Activated T-helper 1 cell treated with anti-CD3 and anti-CD28 coated beads, Interleukin-12 subunit alpha, Interleukin-12 subunit beta, Interleukin-2, Interleukin-4 antibody, amounts not matched to agents 30 ng/mL and 10 ng/mL and 1 ng/mL, durations not matched to agents 14 hours and 24 hours and 36 hours (primary cell): ENCODE results near the gene MLYCD. TPM values are rescaled to one million over a fixed set of nuclear protein-coding genes. Genes with fewer than 3 reads are reported as not detected.

Experiments
- DNase-seq: peaks from one replicate; pipeline ENCODE4 v3.0.0; 2021; ENCODE audit warnings: low spot score
- H3K27ac Mint-ChIP-seq: one replicate; pipeline ENCODE4 v1.8.0; 2021; ENCODE audit warnings: mild to moderate bottlenecking, mixed read lengths
- H3K27me3 Mint-ChIP-seq: one replicate; pipeline ENCODE4 v1.8.0; 2022; ENCODE audit warnings: mild to moderate bottlenecking, moderate library complexity, mixed read lengths; ENCODE audit not compliant: insufficient read depth
- H3K36me3 Mint-ChIP-seq: one replicate; pipeline ENCODE4 v1.8.0; 2021; ENCODE audit warnings: low read depth, mixed read lengths
- H3K4me1 Mint-ChIP-seq: one replicate; pipeline ENCODE4 v1.8.0; 2021; ENCODE audit warnings: low read depth, mixed read lengths
- H3K4me3 Mint-ChIP-seq: one replicate; pipeline ENCODE4 v1.8.0; 2021; ENCODE audit warnings: mild to moderate bottlenecking, moderate library complexity, mixed read lengths
- H3K9me3 Mint-ChIP-seq: one replicate; pipeline ENCODE4 v1.8.0; 2021; ENCODE audit warnings: mixed read lengths
- intact Hi-C: fragments of 100-400 bp; cut with micrococcal nuclease; formaldehyde crosslinking; loops from one replicate; pipeline ENCODE4 v1.15.1; 2024
- total RNA-seq: library from RNA; stranded (reverse); gene quantifications from 2 replicates; pipeline ENCODE4 v1.2.3, GENCODE V29; 2022

MLYCD gene
- total RNA-seq, 1 donor from 2014 or later: 5.0 TPM

DNA sequence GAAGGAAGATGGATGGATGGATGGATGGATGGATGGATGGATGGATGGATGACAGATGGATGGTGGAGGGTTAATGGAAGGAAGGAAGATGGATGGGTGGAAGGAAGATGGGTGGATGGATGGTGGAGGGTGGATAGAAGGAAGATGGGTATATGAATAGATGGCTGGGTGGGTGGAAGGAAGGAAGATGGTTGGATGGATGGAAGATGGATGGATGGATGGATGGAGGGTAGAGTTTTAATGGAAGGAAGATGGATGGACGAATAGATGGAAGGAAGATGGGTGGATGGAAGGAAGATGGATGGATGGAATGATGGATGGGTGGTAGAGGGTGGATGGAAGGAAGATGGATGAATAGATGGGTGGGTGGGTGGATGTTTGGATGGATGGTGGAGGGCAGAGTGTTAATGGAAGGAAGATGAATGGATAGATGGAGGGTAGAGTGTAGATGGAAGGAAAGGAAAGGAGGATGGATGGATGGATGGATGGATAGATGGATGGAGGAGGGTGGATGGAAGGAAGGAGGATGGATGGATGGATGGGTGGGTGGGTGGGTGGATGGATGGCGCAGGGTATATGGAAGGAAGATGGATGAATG, 22.1 kb downstream of the MLYCD start:
- no peak overlapping the region for H3K4me3 Mint-ChIP-seq
- H3K9me3 Mint-ChIP-seq: no peaks in the 10 kb centered on the region
- peaks cover 25% of the 10 kb centered on the region for H3K36me3 Mint-ChIP-seq
- DNase-seq: no peak
- no peak overlapping the region for H3K27ac Mint-ChIP-seq
- no peaks in the 10 kb centered on the region for H3K4me1 Mint-ChIP-seq
- intact Hi-C loops: no loop called here
- no peaks in the 10 kb centered on the region for H3K27me3 Mint-ChIP-seq

DNA sequence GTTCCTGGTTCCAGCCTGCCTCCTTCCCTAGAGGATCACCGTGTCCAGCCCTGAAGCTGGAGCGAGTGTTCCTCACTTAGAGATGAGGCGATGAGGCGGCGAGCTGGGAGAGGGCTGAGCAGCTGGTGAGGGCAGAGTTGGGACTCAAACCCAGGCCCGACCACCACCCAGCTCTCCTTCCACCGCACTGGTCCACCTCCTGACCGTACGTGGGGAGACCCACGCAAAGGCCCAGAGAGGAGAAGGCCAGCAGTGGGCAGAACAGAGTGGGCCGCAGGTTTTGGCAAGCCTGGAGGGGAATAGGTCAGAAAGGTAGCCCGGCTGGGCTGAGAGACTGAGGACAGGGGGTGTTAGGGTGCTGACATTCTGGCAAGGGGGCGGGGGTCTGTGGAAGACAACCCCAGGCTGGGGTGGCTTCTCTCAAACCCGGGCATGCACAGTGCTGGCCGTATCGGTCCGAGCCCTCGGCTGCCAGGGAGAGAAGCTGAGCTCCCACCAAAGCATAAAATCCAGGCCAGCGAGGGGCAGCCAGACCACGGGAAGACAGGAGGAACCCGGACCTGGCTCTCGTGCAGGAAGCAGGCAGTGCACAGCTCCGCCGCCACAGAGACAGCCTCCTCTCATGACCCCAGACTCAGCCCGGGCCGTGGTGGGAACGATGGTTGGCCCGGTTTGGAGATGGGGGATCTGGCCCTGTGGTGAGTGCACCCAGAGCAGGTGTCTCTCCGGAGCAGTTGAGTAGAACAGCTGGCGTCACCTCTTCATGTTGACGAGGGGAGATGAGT, 24.9 kb downstream of the MLYCD start:
- no peaks in the 10 kb centered on the region for H3K9me3 Mint-ChIP-seq
- no peaks in the 10 kb centered on the region for H3K4me1 Mint-ChIP-seq
- no peaks in the 10 kb centered on the region for H3K27me3 Mint-ChIP-seq
- no peak overlapping the region for H3K4me3 Mint-ChIP-seq
- no peak overlapping the region for H3K27ac Mint-ChIP-seq
- H3K36me3 Mint-ChIP-seq: peaks cover 11% of the 10 kb centered on the region
- intact Hi-C loops: no loop called here
- DNase-seq: no peak

DNA sequence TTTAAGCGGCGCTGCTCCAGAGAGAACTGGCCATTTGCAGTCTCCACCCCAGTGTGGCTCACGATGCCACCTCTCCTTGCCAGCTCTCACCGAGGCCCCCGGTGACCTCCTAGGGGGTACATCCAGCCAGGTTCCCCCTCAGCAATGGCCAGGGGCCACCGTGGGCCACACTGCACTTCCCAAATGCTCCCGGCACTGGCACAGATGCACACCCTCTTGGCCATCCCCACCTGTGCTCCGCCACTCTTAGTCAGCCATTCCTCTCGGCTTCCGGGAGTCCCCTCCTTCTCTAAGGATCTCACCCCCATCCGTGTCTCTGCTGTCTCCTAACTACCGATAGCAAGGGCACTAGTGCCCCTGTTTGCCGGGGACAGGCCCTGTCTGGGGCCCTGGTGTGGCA, 25.8 kb downstream of the MLYCD start:
- Mint-ChIP-seq H3K4me1 (no peaks in the 10 kb centered on the region), H3K27ac (no peak overlapping the region), H3K9me3 (no peaks in the 10 kb centered on the region), H3K4me3 (no peak overlapping the region), H3K36me3 (peaks cover 5% of the 10 kb centered on the region), H3K27me3 (no peaks in the 10 kb centered on the region)
- intact Hi-C loops: no loop called here
- DNase-seq: no peak

DNA sequence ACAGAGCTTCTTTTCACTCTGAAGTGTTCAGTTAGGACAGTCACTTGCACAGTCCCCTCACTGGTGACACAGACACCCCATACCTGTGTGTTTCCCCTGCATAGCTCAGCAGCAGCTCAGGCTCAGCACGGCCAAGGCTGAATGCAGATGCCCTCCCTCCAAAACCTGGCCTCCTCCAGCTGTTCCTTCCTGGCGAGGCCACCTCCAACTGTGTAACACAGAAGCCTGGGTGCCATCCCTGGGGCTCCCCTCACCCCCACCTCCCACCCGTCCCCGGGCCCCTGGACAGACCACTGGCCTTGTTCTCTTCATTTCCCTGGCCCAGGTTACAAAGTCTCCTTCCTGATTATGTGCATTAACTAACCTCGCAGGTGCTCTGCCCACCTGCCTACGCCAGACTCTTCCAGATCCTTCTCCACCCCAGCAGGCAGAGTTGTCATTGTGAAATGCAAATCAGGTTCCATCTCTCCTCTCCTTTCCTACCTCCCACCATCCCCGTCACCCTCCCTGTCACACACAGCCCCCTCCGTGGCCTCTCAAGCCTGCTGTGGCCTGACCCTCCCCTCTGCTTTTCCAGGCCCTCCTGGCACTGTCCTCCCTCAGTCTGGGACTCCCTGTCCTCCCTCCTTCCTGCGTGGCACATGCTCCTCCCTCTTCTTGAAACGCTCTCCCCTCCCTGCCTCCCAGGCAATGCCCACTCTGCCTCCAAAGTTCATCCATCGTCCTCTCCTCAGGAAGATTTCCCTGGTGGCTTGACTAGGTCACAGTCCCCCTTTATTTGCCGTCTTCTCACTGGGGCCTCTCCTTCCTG, 26.4 kb downstream of the MLYCD start:
- H3K27me3 Mint-ChIP-seq: no peaks in the 10 kb centered on the region
- intact Hi-C loops: no loop called here
- H3K4me3 Mint-ChIP-seq: no peak overlapping the region
- no peak for DNase-seq
- H3K36me3 Mint-ChIP-seq: peaks cover 3% of the 10 kb centered on the region
- no peaks in the 10 kb centered on the region for H3K9me3 Mint-ChIP-seq
- no peak overlapping the region for H3K27ac Mint-ChIP-seq
- H3K4me1 Mint-ChIP-seq: no peaks in the 10 kb centered on the region

DNA sequence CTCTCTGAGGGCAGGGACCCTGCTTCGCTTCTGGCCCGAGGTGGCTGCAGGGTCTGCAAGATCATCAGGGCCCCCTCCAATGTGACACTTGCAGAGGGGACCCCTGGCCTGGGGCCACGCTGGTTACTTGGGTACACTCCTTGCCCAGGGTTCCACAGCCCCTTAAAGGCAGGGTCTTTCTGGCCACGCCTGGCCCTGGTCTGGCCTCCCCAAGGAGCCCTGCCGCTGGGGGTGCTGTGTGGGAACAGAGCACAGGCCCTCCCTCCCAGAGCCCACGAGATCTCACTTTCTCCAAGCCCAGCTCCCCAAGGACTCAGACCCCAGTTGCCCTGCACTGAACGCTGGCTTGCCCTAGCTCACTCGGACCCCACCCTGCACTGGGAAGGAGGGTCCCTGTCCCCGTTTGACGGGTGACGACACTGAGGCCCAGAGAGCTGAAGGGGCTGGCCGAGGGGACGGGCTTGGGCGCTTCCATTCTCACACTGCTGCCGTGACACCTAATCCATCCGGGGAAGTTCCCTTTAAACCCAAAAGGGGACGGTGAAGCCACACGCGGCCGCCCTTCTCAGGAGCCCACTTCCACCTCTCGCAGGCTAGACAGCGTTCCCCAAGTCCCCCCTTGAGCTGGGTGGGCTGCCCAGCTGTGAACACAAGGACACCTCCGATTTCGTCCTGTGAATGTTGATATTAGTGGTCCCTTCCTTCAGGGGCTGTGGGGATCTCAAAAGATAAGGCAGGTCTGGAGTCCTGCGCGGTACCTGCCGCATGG, 27.2 kb downstream of the MLYCD start:
- DNase-seq: no peak
- Mint-ChIP-seq H3K4me1 (no peaks in the 10 kb centered on the region), H3K4me3 (no peak overlapping the region), H3K27me3 (no peaks in the 10 kb centered on the region), H3K36me3 (no peaks in the 10 kb centered on the region), H3K27ac (no peak overlapping the region), H3K9me3 (no peaks in the 10 kb centered on the region)
- intact Hi-C loops: loop anchor here (1.0 kb wide), 2 partner anchors 100 to 139 kb away; no protein-coding TSS in a partner anchor

DNA sequence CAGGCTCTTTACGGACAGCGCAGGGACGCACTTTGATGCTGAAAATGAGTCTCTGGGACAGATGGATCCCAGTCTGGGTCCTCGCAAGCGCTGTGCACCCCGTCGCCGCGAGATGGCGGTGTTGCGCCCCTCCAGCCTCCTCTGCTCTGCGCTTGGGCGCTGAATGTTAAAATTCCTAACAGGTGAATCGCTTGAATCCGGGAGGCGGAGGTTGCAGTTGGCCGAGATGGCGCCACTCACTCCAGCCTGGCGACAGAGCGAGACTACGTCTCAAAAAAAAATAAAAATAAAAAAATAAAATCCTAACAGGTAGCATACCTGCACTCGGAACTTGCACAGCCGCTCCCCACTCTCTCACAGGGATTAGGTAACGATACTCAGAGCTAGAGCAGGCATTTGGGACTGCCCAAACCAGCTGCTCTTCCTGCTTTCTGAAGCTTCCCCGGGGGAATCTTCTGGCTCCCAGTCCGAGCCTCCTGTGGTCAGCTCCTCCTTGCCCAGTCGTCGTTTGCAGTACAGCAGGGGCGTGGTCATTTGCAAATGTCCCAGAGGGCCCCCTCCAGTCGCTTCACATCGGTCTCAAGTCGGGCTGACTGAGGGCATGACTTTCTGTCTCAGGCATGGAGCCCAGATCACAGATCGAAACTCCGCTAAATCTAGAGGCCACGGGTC, 27.9 kb downstream of the MLYCD start:
- Mint-ChIP-seq H3K27ac (no peak overlapping the region), H3K27me3 (no peaks in the 10 kb centered on the region), H3K36me3 (no peaks in the 10 kb centered on the region), H3K4me3 (no peak overlapping the region), H3K9me3 (no peaks in the 10 kb centered on the region), H3K4me1 (no peaks in the 10 kb centered on the region)
- DNase-seq: peak; percentile 17
- intact Hi-C loops: loop anchor here (1.0 kb wide), 2 partner anchors 101 to 138 kb away; no protein-coding TSS in a partner anchor

DNA sequence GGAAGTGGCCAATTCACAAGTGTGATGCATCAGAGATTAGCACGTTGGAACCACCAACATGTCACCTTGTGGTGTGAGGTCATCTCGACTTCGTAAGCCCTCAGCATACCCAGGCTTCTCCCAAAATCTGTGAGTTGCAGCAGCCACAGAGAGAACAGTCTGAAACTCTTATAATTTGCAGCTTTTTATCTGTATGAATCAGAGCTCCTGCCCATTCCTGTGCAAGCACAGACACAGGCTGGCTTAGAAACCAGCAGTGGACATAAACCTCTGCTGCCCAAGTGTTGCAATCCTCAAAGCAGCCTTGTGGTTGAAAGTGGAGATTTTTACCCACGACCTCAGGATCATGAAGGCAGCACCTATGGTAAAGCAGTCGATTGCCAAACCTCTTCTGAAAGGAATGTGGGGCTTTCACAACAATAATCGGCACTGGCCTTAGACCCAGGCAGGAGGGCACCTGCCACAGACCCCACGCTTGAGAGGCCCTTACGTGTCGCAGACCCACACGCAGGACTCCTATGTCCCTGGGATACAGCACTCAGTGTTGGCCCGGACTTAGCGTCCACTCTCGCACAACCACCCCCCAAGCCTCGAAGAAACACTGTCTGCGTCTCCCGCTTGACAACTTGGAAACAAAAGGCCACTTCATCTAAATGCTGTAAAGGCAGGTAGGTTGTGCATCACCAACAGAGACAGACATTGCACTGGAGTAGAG, 29.6 kb downstream of the MLYCD start:
- Mint-ChIP-seq H3K9me3 (no peaks in the 10 kb centered on the region), H3K27ac (no peak overlapping the region), H3K4me1 (no peaks in the 10 kb centered on the region), H3K36me3 (no peaks in the 10 kb centered on the region), H3K27me3 (no peaks in the 10 kb centered on the region), H3K4me3 (no peak overlapping the region)
- intact Hi-C loops: no loop called here
- no peak for DNase-seq

DNA sequence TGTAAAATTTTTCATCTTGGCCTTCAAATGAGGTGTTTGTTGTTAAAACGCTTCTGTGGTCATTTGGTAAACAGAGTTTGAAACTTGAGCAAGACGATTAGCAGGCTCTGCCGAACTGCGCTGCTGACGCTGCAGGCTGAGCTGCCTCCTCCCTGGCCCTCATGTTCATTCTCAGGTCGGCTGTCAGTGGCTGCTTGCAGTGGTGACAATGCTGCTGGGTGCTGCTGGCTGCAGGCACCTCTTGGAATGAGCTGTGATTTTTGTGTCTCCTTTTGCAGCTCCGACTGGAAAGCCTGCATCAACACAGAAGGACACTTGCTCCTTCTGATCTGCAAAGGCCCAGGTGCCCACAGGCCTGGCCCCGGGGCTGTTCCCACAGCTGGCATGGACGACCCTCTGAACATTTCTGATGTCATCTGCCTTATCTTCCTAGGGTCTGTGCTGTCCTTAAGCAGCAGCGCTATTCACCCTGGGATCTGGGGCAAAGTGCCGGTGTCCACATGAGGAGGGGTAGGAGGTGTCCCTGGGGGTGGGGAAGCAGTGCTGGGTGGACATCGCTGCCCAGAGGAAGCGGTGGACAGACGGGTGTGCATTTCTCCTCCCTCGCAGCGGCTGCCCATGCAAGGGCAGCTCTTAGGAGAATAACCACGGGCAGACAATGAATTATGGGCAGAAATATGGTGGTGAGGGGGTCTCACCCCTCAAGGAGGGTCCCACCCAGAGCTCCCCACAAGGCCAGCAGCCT, 31.1 kb downstream of the MLYCD start:
- Mint-ChIP-seq H3K27me3 (no peaks in the 10 kb centered on the region), H3K9me3 (no peaks in the 10 kb centered on the region), H3K27ac (no peak overlapping the region), H3K4me1 (no peaks in the 10 kb centered on the region), H3K36me3 (no peaks in the 10 kb centered on the region), H3K4me3 (no peak overlapping the region)
- no peak for DNase-seq
- intact Hi-C loops: no loop called here

DNA sequence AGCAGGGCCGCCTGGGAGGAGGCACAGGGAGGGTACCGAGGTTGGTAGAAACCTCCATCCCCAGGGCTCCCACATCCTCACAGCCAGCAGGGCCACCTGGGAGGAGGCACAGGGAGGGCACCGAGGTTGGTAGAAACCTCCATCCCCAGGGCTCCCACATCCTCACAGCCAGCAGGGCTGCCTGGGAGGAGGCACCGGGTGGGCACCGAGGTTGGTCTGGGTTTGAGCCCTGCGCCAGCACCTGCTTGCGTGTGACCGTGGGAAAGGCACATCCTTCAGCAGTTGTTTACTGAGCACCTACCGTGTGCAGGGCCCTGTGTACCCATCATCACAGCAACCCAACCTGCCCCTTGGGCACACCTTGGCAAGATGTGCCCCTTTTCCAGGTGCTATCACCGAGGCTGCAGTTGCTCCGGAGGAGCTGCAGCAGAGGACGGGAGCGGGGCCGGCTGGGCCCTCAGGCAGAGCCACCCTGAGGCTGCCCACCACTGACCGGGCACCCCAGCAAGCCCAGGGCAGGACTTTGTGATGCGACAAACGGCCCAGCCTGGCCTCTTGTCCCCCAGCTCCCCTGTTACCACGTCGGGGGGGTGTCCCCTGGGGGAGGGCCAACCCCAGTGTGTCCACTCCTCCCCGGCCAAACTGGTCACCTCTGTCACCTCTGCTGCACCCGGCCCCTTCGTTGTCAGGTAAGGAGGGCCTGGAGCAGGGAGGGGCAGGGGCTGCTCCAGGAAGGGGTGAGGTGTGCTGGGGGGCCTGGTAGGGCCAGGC, 32.0 kb downstream of the MLYCD start:
- H3K4me3 Mint-ChIP-seq: no peak overlapping the region
- H3K9me3 Mint-ChIP-seq: no peaks in the 10 kb centered on the region
- H3K4me1 Mint-ChIP-seq: no peaks in the 10 kb centered on the region
- H3K27me3 Mint-ChIP-seq: no peaks in the 10 kb centered on the region
- H3K27ac Mint-ChIP-seq: no peak overlapping the region
- intact Hi-C loops: no loop called here
- no peaks in the 10 kb centered on the region for H3K36me3 Mint-ChIP-seq
- DNase-seq: no peak

DNA sequence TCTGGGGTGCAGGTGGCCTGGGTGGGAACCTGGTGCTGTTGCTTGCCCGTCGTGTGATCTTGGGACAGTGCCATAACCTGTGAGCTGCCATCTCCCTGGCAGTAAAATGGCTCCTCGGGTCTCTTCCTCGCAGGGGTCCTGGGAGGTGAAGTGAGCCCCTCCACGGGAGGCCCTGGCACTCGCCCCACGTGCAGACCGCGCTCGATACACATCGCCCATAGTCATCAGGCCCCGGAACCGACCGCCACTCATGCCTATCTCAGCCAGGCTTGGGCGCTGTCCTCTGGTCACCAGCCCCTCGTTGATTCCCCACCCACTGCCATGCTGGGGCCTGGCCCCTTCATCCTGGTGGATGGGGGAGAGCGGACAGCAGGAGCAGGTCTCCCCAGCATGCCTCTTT, 32.6 kb downstream of the MLYCD start:
- Mint-ChIP-seq H3K27ac (no peak overlapping the region), H3K9me3 (no peaks in the 10 kb centered on the region), H3K36me3 (no peaks in the 10 kb centered on the region), H3K4me1 (no peaks in the 10 kb centered on the region), H3K4me3 (no peak overlapping the region), H3K27me3 (no peaks in the 10 kb centered on the region)
- no peak for DNase-seq
- intact Hi-C loops: no loop called here

DNA sequence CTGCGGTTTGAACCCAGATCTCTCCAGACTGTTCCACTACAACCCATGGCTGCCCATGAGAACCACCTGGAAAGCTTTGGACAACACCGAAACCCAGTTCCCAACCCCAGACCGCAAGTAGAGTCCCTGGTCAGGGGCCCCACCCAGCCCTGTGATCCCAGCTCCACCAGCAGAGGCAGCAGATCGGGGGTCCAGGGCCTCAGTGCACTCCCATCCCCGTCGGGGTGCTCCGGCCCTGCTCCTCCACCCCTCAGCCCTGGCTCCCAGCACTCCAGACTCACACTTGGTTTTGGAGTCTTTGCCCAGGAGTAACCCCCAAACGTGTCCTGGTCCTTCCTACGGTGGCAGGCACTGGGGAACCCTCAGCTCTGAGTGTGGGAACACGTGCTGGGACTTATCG, 33.4 kb downstream of the MLYCD start:
- no peak for DNase-seq
- intact Hi-C loops: no loop called here
- no peaks in the 10 kb centered on the region for H3K27me3 Mint-ChIP-seq
- no peaks in the 10 kb centered on the region for H3K4me1 Mint-ChIP-seq
- no peak overlapping the region for H3K4me3 Mint-ChIP-seq
- H3K27ac Mint-ChIP-seq: no peak overlapping the region
- no peaks in the 10 kb centered on the region for H3K36me3 Mint-ChIP-seq
- no peaks in the 10 kb centered on the region for H3K9me3 Mint-ChIP-seq
